Endothelial cell (in vitro differentiated cells): Measurements from ENCODE around the gene PSMB10. TPM values are rescaled to one million over a fixed set of nuclear protein-coding genes. Genes with fewer than 3 reads are reported as not detected.

Experiments
- DNase-seq: peaks from one replicate; pipeline ENCODE4 v3.0.0; 2021; ENCODE audit warnings: low spot score
- H3K27ac Mint-ChIP-seq: one replicate; pipeline ENCODE4 v1.8.0; 2021; ENCODE audit warnings: mixed read lengths, inconsistent platforms; ENCODE audit not compliant: unreplicated experiment
- H3K27me3 Mint-ChIP-seq: one replicate; pipeline ENCODE4 v1.8.0; 2021; ENCODE audit warnings: mild to moderate bottlenecking, moderate library complexity, mixed read lengths, inconsistent platforms; ENCODE audit not compliant: unreplicated experiment
- H3K36me3 Mint-ChIP-seq: one replicate; pipeline ENCODE4 v1.8.0; 2021; ENCODE audit warnings: mild to moderate bottlenecking, low read depth, mixed read lengths, inconsistent platforms; ENCODE audit not compliant: unreplicated experiment
- H3K4me1 Mint-ChIP-seq: one replicate; pipeline ENCODE4 v1.8.0; 2021; ENCODE audit warnings: mild to moderate bottlenecking, mixed read lengths, inconsistent platforms; ENCODE audit not compliant: unreplicated experiment
- H3K4me3 Mint-ChIP-seq: one replicate; pipeline ENCODE4 v1.8.0; 2021; ENCODE audit warnings: mild to moderate bottlenecking, mixed read lengths, inconsistent platforms; ENCODE audit not compliant: unreplicated experiment
- H3K9me3 Mint-ChIP-seq: one replicate; pipeline ENCODE4 v1.8.0; 2021; ENCODE audit warnings: mixed read lengths, inconsistent platforms; ENCODE audit not compliant: unreplicated experiment
- CTCF ChIP-seq: fragments of 200-600 bp; sonication (generic); IDR thresholded peaks from one replicate; pipeline ENCODE4 v1.5.0; 2021; ENCODE audit warnings: antibody characterized with exemption; ENCODE audit not compliant: unreplicated experiment
- total RNA-seq: library from RNA; stranded (reverse); fragmentation: NEBNext Ultra II Directional; extraction: Animal tissue kit (Norgen Biotek cat#: 25700); gene quantifications from one replicate; pipeline ENCODE4 v1.2.1, GENCODE V29; 2021; ENCODE audit not compliant: unreplicated experiment

Gene PSMB10
- total RNA-seq, 1 donor from 2014 or later: 15.3 TPM

GRCh38 chr16:67886387-67886786 lies 50.3 kb downstream of the PSMB10 start:
- Mint-ChIP-seq H3K27me3 (no peaks in the 10 kb centered on the region), H3K4me3 (peak overlapping the region; percentile 4), H3K27ac (peak overlapping the region; percentile 45), H3K36me3 (peaks cover 18% of the 10 kb centered on the region), H3K9me3 (no peaks in the 10 kb centered on the region), H3K4me1 (peaks cover 7% of the 10 kb centered on the region)
- no peak for DNase-seq
- TF ChIP-seq CTCF: no peak

GRCh38 chr16:67885976-67886375 lies 50.7 kb downstream of the PSMB10 start:
- Mint-ChIP-seq H3K27me3 (no peaks in the 10 kb centered on the region), H3K27ac (no peak overlapping the region), H3K4me3 (no peak overlapping the region), H3K4me1 (peaks cover 7% of the 10 kb centered on the region), H3K9me3 (no peaks in the 10 kb centered on the region), H3K36me3 (peaks cover 22% of the 10 kb centered on the region)
- no peak for TF ChIP-seq CTCF
- no peak for DNase-seq

- TF ChIP-seq CTCF: no peak
- Mint-ChIP-seq H3K27ac (no peak overlapping the region), H3K9me3 (no peaks in the 10 kb centered on the region), H3K27me3 (peaks cover under 1% of the 10 kb centered on the region), H3K4me1 (peaks cover 7% of the 10 kb centered on the region), H3K36me3 (peaks cover 23% of the 10 kb centered on the region), H3K4me3 (no peak overlapping the region)
- DNase-seq: no peak
Measured at GRCh38 chr16:67885545-67885944, 51.1 kb downstream of the PSMB10 start.

GRCh38 chr16:67884684-67885083 lies 52.0 kb downstream of the PSMB10 start, which contains the start of gene NRN1L:
TSS of gene NRN1L (plus strand) at chr16:67884885. CDS start at chr16:67884904, 19 bp downstream.
- TF ChIP-seq CTCF: no peak
- no peak within 1 kb of the TSS for H3K27ac Mint-ChIP-seq
- peaks cover 29% of the 10 kb centered on the region for H3K36me3 Mint-ChIP-seq
- H3K9me3 Mint-ChIP-seq: no peaks in the 10 kb centered on the region
- DNase-seq: peak; percentile 72
- peaks cover 7% of the 10 kb centered on the region for H3K4me1 Mint-ChIP-seq
- H3K4me3 Mint-ChIP-seq: peak within 1 kb of the TSS; percentile 27
- peaks cover 4% of the 10 kb centered on the region for H3K27me3 Mint-ChIP-seq

Other genes with a start within 250 kb of the PSMB10 start
- gene GFOD2, start 217.5 kb downstream of the PSMB10 start, total RNA-seq: 44.2 TPM
- gene RANBP10, start 130.3 kb downstream of the PSMB10 start, total RNA-seq: 19.5 TPM
- gene TSNAXIP1, start 130.0 kb downstream of the PSMB10 start, total RNA-seq: 2.8 TPM
- gene THAP11, start 94.5 kb downstream of the PSMB10 start, total RNA-seq: 29.6 TPM
- gene NUTF2, start 89.9 kb downstream of the PSMB10 start, total RNA-seq: 217 TPM
- 82.9 TPM for gene CENPT, start 89.2 kb downstream of the PSMB10 start, total RNA-seq
- 83.0 TPM for gene EDC4, start 63.8 kb downstream of the PSMB10 start, total RNA-seq
- 0.56 TPM for gene NRN1L, start 52.0 kb downstream of the PSMB10 start, total RNA-seq
- gene PSKH1, start 43.6 kb downstream of the PSMB10 start, total RNA-seq: 47.5 TPM
- 0.56 TPM for gene CTRL, start 5.0 kb downstream of the PSMB10 start, total RNA-seq
- gene LCAT, start 7.3 kb upstream of the PSMB10 start, total RNA-seq: 17.0 TPM
- 44.2 TPM for gene SLC12A4, start 31.8 kb upstream of the PSMB10 start, total RNA-seq
- not detected for gene DPEP3, start 43.6 kb upstream of the PSMB10 start, total RNA-seq
- gene DPEP2, start 62.6 kb upstream of the PSMB10 start, total RNA-seq: 1.0 TPM
- gene DPEP2NB, start 79.1 kb upstream of the PSMB10 start, total RNA-seq: not detected
- 10.3 TPM for gene DDX28, start 86.4 kb upstream of the PSMB10 start, total RNA-seq
- 16.4 TPM for gene DUS2, start 86.4 kb upstream of the PSMB10 start, total RNA-seq
- gene NFATC3, start 148.5 kb upstream of the PSMB10 start, total RNA-seq: 38.4 TPM